A549 (cell line): ENCODE results near the gene EHBP1. TPM values are rescaled to one million over a fixed set of nuclear protein-coding genes. Genes with fewer than 3 reads are reported as not detected.

ENCODE experiments used
- ATAC-seq, 2 experiments: fragments of 200-7000 bp in 1 of 2; fragments of >200 bp in 1 of 2; cut with Nextera tagmentation in 1 of 2; cut with Tn5 transposase in 1 of 2; 3 replicates each; pipeline versions ENCODE4 v1.8.0 to v1.9.1; 2018 to 2020; ENCODE audit warnings: mild to moderate bottlenecking in 1 of 2, moderate library complexity in 1 of 2
- CTCF ChIA-PET: fragments of 300-600 bp; sonication (Branson Sonifier 250); formaldehyde crosslinking; extraction: SDS; loops from one replicate; lab custom pipeline; 2021; ENCODE audit warnings: antibody characterized with exemption, inconsistent platforms; lab: Yijun Ruan, JAX
- POLR2A ChIA-PET: fragments of 350-600 bp; formaldehyde crosslinking; extraction: SDS; loops from one replicate; lab custom pipeline; 2021; ENCODE audit warnings: antibody characterized with exemption, inconsistent platforms; lab: Yijun Ruan, JAX
- DNase-seq, 2 experiments: peaks; one replicate each; pipeline versions ENCODE4 v3.0.0 to v3.0.0-alpha.2; 2011 to 2016; ENCODE audit warnings: low read depth in 1 of 2, low spot score in 1 of 2
- FAIRE-seq: peaks from 2 replicates; lab custom pipeline; 2011; peaks lifted over from hg19 to GRCh38; lab: Jason Lieb, UNC
- H3K27ac ChIP-seq, 2 experiments: fragments of >200 bp; sonication (Bioruptor Twin); formaldehyde crosslinking; 3 replicates each; pipeline ENCODE4 v1.5.1; 2016 to 2017
- H3K4me1 ChIP-seq: fragments of >200 bp; sonication (Bioruptor Twin); formaldehyde crosslinking; 3 replicates; pipeline ENCODE4 v1.6.1; 2016
- H3K4me2 ChIP-seq: fragments of >200 bp; sonication (Bioruptor Twin); formaldehyde crosslinking; 3 replicates; pipeline ENCODE4 v1.6.1; 2016
- H3K4me3 ChIP-seq: fragments of >200 bp; sonication (Bioruptor Twin); formaldehyde crosslinking; 3 replicates; pipeline ENCODE4 v1.5.1; 2016
- H3K9me3 ChIP-seq: fragments of >200 bp; sonication (Bioruptor Twin); formaldehyde crosslinking; 3 replicates; pipeline ENCODE4 v1.6.1; 2016
- CBX8 ChIP-seq: fragments of 200-600 bp; sonication (generic); IDR thresholded peaks from 2 replicates; pipeline ENCODE4 v1.6.1; 2016
- CEBPB ChIP-seq, 2 experiments: fragments of >200 bp in 1 of 2; sonication (Bioruptor Twin) in 1 of 2; formaldehyde crosslinking in 1 of 2; IDR thresholded peaks; 2 replicates each; pipeline ENCODE4 v1.6.1; 2012 to 2016
- CHD2 ChIP-seq: fragments of 150-350 bp; IDR thresholded peaks from 2 replicates; pipeline ENCODE4 v1.6.1; 2014; ENCODE audit warnings: low read length; ENCODE audit not compliant: partially characterized antibody
- CHD4 ChIP-seq: fragments of 200-600 bp; sonication (generic); IDR thresholded peaks from 2 replicates; pipeline ENCODE4 v1.6.1; 2016; ENCODE audit warnings: antibody characterized with exemption, mild to moderate bottlenecking, borderline replicate concordance
- CTCF ChIP-seq: fragments of >200 bp; sonication (Bioruptor Twin); formaldehyde crosslinking; IDR thresholded peaks from 3 replicates; pipeline ENCODE4 v1.5.1; 2016
- EP300 ChIP-seq, 2 experiments: fragments of >200 bp; sonication (Bioruptor Twin); formaldehyde crosslinking; IDR thresholded peaks; 2 replicates in 1 of 2; 3 replicates in 1 of 2; pipeline ENCODE4 v1.6.1; 2016 to 2017
- FOSB ChIP-seq: fragments of 250-450 bp; sonication (Bioruptor Pico); IDR thresholded peaks from 2 replicates; pipeline ENCODE4 v1.5.0; 2020; ENCODE audit warnings: mild to moderate bottlenecking, moderate library complexity
- HES2 ChIP-seq: fragments of >200 bp; sonication (Bioruptor Twin); formaldehyde crosslinking; IDR thresholded peaks from 2 replicates; pipeline ENCODE4 v1.6.1; 2016
- HOXA7 ChIP-seq: fragments of 250-450 bp; sonication (Bioruptor Pico); IDR thresholded peaks from 2 replicates; pipeline ENCODE4 v1.5.0; 2020; ENCODE audit warnings: mild to moderate bottlenecking, moderate library complexity
- JUN ChIP-seq, 2 experiments: fragments of >200 bp; sonication (Bioruptor Twin); formaldehyde crosslinking; IDR thresholded peaks; 2 replicates in 1 of 2; 3 replicates in 1 of 2; pipeline ENCODE4 v1.6.1; 2016 to 2017
- KDM5A ChIP-seq: fragments of 200-600 bp; sonication (generic); IDR thresholded peaks from 2 replicates; pipeline ENCODE4 v1.6.1; 2016; ENCODE audit warnings: antibody characterized with exemption, mild to moderate bottlenecking
- MYC ChIP-seq: IDR thresholded peaks from 2 replicates; pipeline ENCODE4 v1.6.1; 2012; ENCODE audit warnings: mild to moderate bottlenecking, inconsistent platforms, low read length, improper control_type of control experiment, borderline replicate concordance
- NPAS2 ChIP-seq: fragments of 250-450 bp; sonication (Bioruptor Pico); IDR thresholded peaks from 2 replicates; pipeline ENCODE4 v1.8.0; 2022; ENCODE audit warnings: mild to moderate bottlenecking, moderate library complexity, borderline replicate concordance
- NR3C1 ChIP-seq: fragments of >200 bp; sonication (Bioruptor Twin); formaldehyde crosslinking; IDR thresholded peaks from 3 replicates; pipeline ENCODE4 v1.6.1; 2017
- PHF8 ChIP-seq: fragments of 200-600 bp; sonication (generic); IDR thresholded peaks from 2 replicates; pipeline ENCODE4 v1.6.1; 2016; ENCODE audit warnings: low read depth, mild to moderate bottlenecking, antibody characterized with exemption, moderate library complexity, borderline replicate concordance
- POLR2A ChIP-seq: IDR thresholded peaks from 2 replicates; pipeline ENCODE4 v1.6.1; 2012; ENCODE audit warnings: mild to moderate bottlenecking, low read length
- RAD21 ChIP-seq, 2 experiments: fragments of >200 bp in 1 of 2; sonication (Bioruptor Twin) in 1 of 2; formaldehyde crosslinking in 1 of 2; IDR thresholded peaks in 1 of 2; conservative IDR thresholded peaks in 1 of 2; 2 replicates in 1 of 2; 3 replicates in 1 of 2; pipeline ENCODE4 v1.6.1; 2012 to 2018; ENCODE audit warnings: inconsistent platforms in 1 of 2
- RARB ChIP-seq: fragments of 250-450 bp; sonication (Bioruptor Pico); IDR thresholded peaks from 2 replicates; pipeline ENCODE4 v1.8.0; 2021; ENCODE audit warnings: mild to moderate bottlenecking, moderate library complexity
- REST ChIP-seq: fragments of 200-600 bp; sonication (generic); IDR thresholded peaks from 2 replicates; pipeline ENCODE4 v1.6.1; 2016; ENCODE audit warnings: antibody characterized with exemption, mild to moderate bottlenecking, moderate library complexity
- TP53 ChIP-seq: fragments of 250-450 bp; sonication (Bioruptor Pico); IDR thresholded peaks from 2 replicates; pipeline ENCODE4 v1.5.0; 2021; ENCODE audit warnings: mild to moderate bottlenecking, moderate library complexity
- ZFP36 ChIP-seq: fragments of 450-650 bp; IDR thresholded peaks from 2 replicates; pipeline ENCODE4 v1.6.1; 2014; ENCODE audit warnings: borderline replicate concordance; ENCODE audit not compliant: partially characterized antibody
- WGBS: methylation state at CpG from one replicate; pipeline ENCODE4 v1.1.6; 2017; ENCODE audit errors: missing lambda C conversion rate; 5-methylcytosine and 5-hydroxymethylcytosine counted together
- polyA plus RNA-seq, 4 experiments: library from polyadenylated mRNA; depleted of rRNA in 3 of 4; stranded (reverse); fragments of >200 nt; fragmentation: RNase III in 1 of 4; extraction: RNeasy Plus Mini Kit Qiagen cat#74134 plus additional on column Dnase treatment in 1 of 4; gene quantifications; 2 replicates in 3 of 4; 3 replicates in 1 of 4; pipeline ENCODE4 v1.2.3, GENCODE V29; 2011 to 2017
- TF ChIP-seq, protein P1 (sequence below): fragments of >200 bp; sonication (Bioruptor Twin); formaldehyde crosslinking; IDR thresholded peaks from 3 replicates; pipeline ENCODE4 v1.6.1; 2016
- TF ChIP-seq, protein P2 (sequence below): IDR thresholded peaks from 2 replicates; pipeline ENCODE4 v1.6.1; 2012
- TF ChIP-seq, protein P3 (sequence below): fragments of 450-650 bp; IDR thresholded peaks from 2 replicates; pipeline ENCODE4 v1.6.1; 2014; ENCODE audit warnings: antibody characterized with exemption
- TF ChIP-seq, protein P4 (sequence below): fragments of 150-350 bp; IDR thresholded peaks from 2 replicates; pipeline ENCODE4 v1.6.1; 2014; ENCODE audit warnings: low read depth, mild to moderate bottlenecking, low read length

EHBP1 gene
- polyA plus RNA-seq, 2 of the 4 experiments (the other 2 are of a cell fraction), result 65.7 to 204 TPM

GRCh38 chr2:62797107-62797506 lies 91.6 kb downstream of the EHBP1 start:
- 92% methylated on average over 2 of the region's 2 CpGs for WGBS
- ChIA-PET CTCF (interaction anchor here (3.4 kb wide), 1 partner anchor 10 kb away, joined by 22 read pairs; no protein-coding TSS in a partner anchor), POLR2A (no interaction called here)
- H3K4me3 ChIP-seq, result no peak overlapping the region
- ATAC-seq, result no peak
- H3K27ac ChIP-seq, result no peak overlapping the region
- no peak overlapping the region for H3K4me2 ChIP-seq
- FAIRE-seq, result no peak
- no peak for TF ChIP-seq RAD21 (conservative IDR thresholded peaks at IDR 0.05 in 1 of 2, IDR thresholded peaks at IDR 0.05 in 1 of 2)
- TF ChIP-seq FOSB, result no peak
- TF ChIP-seq REST, result no peak
- no peak for TF ChIP-seq CHD4
- no peak for TF ChIP-seq NPAS2 (CRISPR knock-in tag)
- no peak for TF ChIP-seq HOXA7
- no peak for TF ChIP-seq TP53 (CRISPR knock-in tag)
- no peak for TF ChIP-seq KDM5A
- TF ChIP-seq HES2, result no peak
- TF ChIP-seq CHD2, result no peak
- no peak for TF ChIP-seq EP300 (IDR thresholded peaks at IDR 0.05)
- no peak for TF ChIP-seq RARB (CRISPR knock-in tag)
- H3K9me3 ChIP-seq, result no peaks in the 10 kb centered on the region
- H3K4me1 ChIP-seq, result peaks cover 64% of the 10 kb centered on the region
- no peak for DNase-seq

- DNase-seq, result no peak
- Histone ChIP-seq H3K27ac (no peak overlapping the region), H3K9me3 (no peaks in the 10 kb centered on the region), H3K4me3 (no peak overlapping the region), H3K4me1 (peaks cover 42% of the 10 kb centered on the region), H3K4me2 (peak overlapping the region; percentile 64; the same call in 1 of the 3 replicates)
- ChIA-PET CTCF (interaction anchor here (0.7 to 3.1 kb wide), 2 partner anchors 25 to 344 kb away, joined by 3 to 13 read pairs; no protein-coding TSS in a partner anchor), POLR2A (no interaction called here)
- ATAC-seq, result no peak
- FAIRE-seq, result no peak
- no peak for TF ChIP-seq CEBPB (IDR thresholded peaks at IDR 0.05)
- TF ChIP-seq, protein P1, sequence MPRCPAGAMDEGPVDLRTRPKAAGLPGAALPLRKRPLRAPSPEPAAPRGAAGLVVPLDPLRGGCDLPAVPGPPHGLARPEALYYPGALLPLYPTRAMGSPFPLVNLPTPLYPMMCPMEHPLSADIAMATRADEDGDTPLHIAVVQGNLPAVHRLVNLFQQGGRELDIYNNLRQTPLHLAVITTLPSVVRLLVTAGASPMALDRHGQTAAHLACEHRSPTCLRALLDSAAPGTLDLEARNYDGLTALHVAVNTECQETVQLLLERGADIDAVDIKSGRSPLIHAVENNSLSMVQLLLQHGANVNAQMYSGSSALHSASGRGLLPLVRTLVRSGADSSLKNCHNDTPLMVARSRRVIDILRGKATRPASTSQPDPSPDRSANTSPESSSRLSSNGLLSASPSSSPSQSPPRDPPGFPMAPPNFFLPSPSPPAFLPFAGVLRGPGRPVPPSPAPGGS, result no peak
- TF ChIP-seq FOSB, result no peak
- TF ChIP-seq, protein P2, sequence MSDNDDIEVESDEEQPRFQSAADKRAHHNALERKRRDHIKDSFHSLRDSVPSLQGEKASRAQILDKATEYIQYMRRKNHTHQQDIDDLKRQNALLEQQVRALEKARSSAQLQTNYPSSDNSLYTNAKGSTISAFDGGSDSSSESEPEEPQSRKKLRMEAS, result no peak
- TF ChIP-seq CBX8, result no peak
- TF ChIP-seq REST, result no peak
- TF ChIP-seq MYC, result no peak
- TF ChIP-seq JUN (IDR thresholded peaks at IDR 0.05), result no peak
- TF ChIP-seq CHD2, result no peak
- TF ChIP-seq, protein P3, sequence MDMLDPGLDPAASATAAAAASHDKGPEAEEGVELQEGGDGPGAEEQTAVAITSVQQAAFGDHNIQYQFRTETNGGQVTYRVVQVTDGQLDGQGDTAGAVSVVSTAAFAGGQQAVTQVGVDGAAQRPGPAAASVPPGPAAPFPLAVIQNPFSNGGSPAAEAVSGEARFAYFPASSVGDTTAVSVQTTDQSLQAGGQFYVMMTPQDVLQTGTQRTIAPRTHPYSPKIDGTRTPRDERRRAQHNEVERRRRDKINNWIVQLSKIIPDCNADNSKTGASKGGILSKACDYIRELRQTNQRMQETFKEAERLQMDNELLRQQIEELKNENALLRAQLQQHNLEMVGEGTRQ, result no peak
- TF ChIP-seq, protein P4, sequence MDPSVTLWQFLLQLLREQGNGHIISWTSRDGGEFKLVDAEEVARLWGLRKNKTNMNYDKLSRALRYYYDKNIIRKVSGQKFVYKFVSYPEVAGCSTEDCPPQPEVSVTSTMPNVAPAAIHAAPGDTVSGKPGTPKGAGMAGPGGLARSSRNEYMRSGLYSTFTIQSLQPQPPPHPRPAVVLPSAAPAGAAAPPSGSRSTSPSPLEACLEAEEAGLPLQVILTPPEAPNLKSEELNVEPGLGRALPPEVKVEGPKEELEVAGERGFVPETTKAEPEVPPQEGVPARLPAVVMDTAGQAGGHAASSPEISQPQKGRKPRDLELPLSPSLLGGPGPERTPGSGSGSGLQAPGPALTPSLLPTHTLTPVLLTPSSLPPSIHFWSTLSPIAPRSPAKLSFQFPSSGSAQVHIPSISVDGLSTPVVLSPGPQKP, result no peak
- TF ChIP-seq ZFP36, result no peak
- no peak for TF ChIP-seq NR3C1
- no peak for TF ChIP-seq PHF8
- no peak for TF ChIP-seq CTCF
- no peak for TF ChIP-seq POLR2A
Measured at GRCh38 chr2:62800618-62801017, 95.1 kb downstream of the EHBP1 start.
